Measurements from ENCODE around the gene SRSF10. TPM values are rescaled to one million over a fixed set of nuclear protein-coding genes. Genes with fewer than 3 reads are reported as not detected.

Gene SRSF10
- total and polyA plus RNA-seq, 3 experiments from 2014 or later: 111 to 199 (median 190) TPM

DNA sequence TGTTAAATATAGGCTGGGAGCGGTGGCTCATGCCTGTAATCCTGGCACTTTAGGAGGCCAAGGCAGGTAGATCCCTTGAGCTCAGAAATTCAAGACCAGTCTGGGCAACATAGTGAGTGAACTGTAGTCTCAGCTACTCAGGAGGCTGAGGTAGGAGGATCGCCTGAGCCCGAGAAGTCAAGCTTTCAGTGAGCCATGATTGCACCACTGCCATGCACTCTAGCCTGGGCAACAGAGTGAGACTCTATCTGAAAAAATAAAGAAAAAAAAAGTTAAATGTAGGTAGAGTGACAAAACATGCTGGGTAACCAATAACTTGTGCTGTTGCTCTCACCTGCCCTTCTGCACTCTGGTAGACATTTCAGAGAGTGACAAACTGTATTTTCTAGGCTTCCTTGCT is 25.0 kb upstream of the SRSF10 start:
- Mint-ChIP-seq H3K27me3 (peaks cover 8 to 29% of the 10 kb centered on the region in 2 donors), H3K4me3 (no peak overlapping the region), H3K36me3 (no peaks in the 10 kb centered on the region), H3K9me3 (no peaks in the 10 kb centered on the region), H3K4me1 (no peaks in the 10 kb centered on the region), H3K27ac (no peak overlapping the region)
- H3K9me3 ChIP-seq (ENCODE audit: low read length): no peaks in the 10 kb centered on the region
- H3K27ac ChIP-seq (ENCODE audit: low read depth, low read length): no peak overlapping the region
- no peak for DNase-seq
- POLR2A ChIA-PET: no interaction called here
- H3K4me1 ChIP-seq (ENCODE audit: insufficient read depth, low read length): no peaks in the 10 kb centered on the region
- no peaks in the 10 kb centered on the region for H3K27me3 ChIP-seq (ENCODE audit: insufficient read depth, low read length, poor library complexity, severe bottlenecking)
- H3K4me3 ChIP-seq (ENCODE audit: low read length): no peak overlapping the region
- H3K36me3 ChIP-seq (ENCODE audit: insufficient read depth, low read length): no peaks in the 10 kb centered on the region
- CTCF ChIA-PET: no interaction called here

DNA sequence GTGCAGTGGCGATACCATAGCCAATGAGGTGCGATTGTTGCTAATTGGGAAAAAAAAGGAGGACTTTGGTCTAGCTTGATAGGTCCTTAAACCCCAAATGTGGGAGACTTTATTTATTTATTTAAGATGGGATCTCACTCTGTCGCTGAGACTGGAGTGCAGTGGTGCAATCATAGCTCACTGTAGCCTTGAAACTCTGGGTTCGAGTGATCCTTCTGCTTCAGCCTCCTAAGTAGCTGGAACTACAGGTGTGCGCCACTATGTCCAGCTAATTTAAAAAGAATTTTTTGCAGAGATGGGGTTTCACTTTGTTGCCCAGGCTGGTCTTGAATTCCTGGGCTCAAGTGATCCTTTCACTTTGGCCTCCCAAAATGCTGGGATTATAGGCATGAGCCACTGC is 24.0 kb upstream of the SRSF10 start:
- no peak overlapping the region for H3K27ac Mint-ChIP-seq
- H3K36me3 Mint-ChIP-seq: no peaks in the 10 kb centered on the region
- Histone ChIP-seq H3K36me3 (ENCODE audit: insufficient read depth, low read length) (no peaks in the 10 kb centered on the region), H3K27ac (ENCODE audit: low read depth, low read length) (no peak overlapping the region), H3K27me3 (ENCODE audit: insufficient read depth, low read length, poor library complexity, severe bottlenecking) (no peaks in the 10 kb centered on the region), H3K4me1 (ENCODE audit: insufficient read depth, low read length) (no peaks in the 10 kb centered on the region), H3K4me3 (ENCODE audit: low read length) (no peak overlapping the region), H3K9me3 (ENCODE audit: low read length) (no peaks in the 10 kb centered on the region)
- POLR2A ChIA-PET: no interaction called here
- CTCF ChIA-PET: interaction anchor here (1.4 kb wide), 1 partner anchor 146 kb away, joined by 3 read pairs; no protein-coding TSS in a partner anchor
- DNase-seq: no peak
- peaks cover 8 to 24% of the 10 kb centered on the region in 2 donors for H3K27me3 Mint-ChIP-seq
- peaks cover 0 to under 1% (median 0%) of the 10 kb centered on the region in 3 donors for H3K4me1 Mint-ChIP-seq
- H3K4me3 Mint-ChIP-seq: no peak overlapping the region
- H3K9me3 Mint-ChIP-seq: no peaks in the 10 kb centered on the region

DNA sequence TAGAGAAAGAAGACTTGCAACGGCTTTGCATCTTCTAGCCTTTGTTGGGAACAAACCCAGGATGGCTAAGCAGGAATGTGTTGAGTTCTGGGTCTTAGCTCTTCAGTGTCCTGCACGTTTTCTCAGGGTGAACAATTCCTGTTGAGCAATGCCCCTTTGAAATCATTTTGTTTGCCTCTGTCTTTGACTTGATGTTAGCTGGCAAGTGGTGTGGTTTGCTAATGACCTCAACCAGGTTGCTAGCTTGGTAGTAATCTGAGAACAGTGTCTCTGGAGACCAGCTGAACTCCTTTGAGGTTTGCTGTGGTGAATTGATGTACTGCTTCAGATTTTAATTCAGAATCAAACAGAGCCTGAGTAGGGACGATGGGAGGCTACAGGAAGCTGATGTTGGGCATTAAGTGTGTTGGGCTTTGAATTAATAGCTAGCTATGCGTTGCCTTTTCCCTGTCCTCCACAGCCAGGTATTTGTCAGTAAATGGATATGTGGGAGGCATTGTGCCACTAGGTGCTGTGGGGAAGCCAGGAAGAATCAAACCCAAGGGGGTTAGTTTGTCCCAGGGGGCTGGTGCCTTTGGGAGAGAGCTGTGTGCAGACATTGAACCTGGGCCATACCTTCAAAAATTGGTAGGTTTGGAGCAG is 23.3 kb upstream of the SRSF10 start:
- DNase-seq: no peak

DNA sequence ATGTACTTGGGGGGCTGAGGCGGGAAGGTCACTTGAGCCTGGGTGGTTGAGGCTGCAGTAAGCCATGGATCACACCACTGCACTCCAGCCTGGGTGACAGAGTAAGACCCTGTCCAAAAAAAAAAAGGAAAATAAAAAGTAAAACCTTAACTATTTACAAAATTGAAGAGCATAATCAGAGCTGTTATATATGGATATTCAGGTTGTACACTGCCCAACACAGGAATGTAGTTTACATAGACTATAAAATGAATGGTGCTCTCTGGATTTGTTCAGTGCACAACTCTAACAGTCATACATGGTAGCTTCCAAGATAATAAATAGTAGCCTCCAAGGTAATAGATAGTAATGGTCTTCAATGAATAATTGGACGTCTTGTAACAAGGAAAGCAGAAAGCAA is 22.6 kb upstream of the SRSF10 start:
- peaks cover 0 to 4% (median 0%) of the 10 kb centered on the region in 3 donors for H3K4me1 Mint-ChIP-seq
- POLR2A ChIA-PET: no interaction called here

More for the DNA sequence above, 23.3 kb upstream of the SRSF10 start:
- Histone ChIP-seq H3K4me3 (ENCODE audit: low read length) (no peak overlapping the region), H3K36me3 (ENCODE audit: insufficient read depth, low read length) (no peaks in the 10 kb centered on the region), H3K4me1 (ENCODE audit: insufficient read depth, low read length) (no peaks in the 10 kb centered on the region), H3K9me3 (ENCODE audit: low read length) (no peaks in the 10 kb centered on the region), H3K27me3 (ENCODE audit: insufficient read depth, low read length, poor library complexity, severe bottlenecking) (no peaks in the 10 kb centered on the region), H3K27ac (ENCODE audit: low read depth, low read length) (no peak overlapping the region)
- Mint-ChIP-seq H3K27me3 (peaks cover 6 to 26% of the 10 kb centered on the region in 2 donors), H3K9me3 (no peaks in the 10 kb centered on the region), H3K4me1 (peaks cover 0 to 4% (median 0%) of the 10 kb centered on the region in 3 donors), H3K36me3 (no peaks in the 10 kb centered on the region), H3K27ac (peak overlapping the region in 1 of 8 donors; percentile 12), H3K4me3 (no peak overlapping the region)
- ChIA-PET CTCF (interaction anchor here (1.4 kb wide), 1 partner anchor 147 kb away, joined by 3 read pairs; no protein-coding TSS in a partner anchor), POLR2A (no interaction called here)

DNA sequence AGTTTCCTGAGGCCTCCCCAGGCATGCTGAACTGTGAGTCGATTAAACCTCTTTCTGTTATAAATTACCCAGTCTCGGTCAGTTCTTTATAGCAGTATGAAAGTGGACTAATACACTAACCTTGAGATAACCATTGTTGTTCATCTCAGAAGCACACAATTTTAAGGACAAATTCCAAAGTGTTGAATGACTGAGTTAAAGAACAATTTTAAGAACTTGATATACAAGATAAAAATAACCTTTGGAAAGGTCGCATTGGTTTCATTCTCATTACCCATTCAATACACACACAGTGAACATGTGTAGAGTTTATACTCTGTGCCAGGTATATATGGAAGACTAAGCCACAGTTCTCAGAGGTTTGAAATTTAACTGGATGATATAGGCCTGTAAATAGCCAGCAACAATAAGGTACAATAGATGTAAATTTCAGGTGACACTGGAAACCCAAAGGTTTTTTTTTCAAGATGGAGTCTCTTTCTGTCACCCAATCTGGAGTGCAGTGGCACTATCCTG is 19.1 kb upstream of the SRSF10 start:
- Mint-ChIP-seq H3K27me3 (peaks cover 12 to 20% of the 10 kb centered on the region in 2 donors), H3K36me3 (no peaks in the 10 kb centered on the region), H3K27ac (no peak overlapping the region), H3K4me3 (no peak overlapping the region), H3K9me3 (no peaks in the 10 kb centered on the region), H3K4me1 (peaks cover 0 to 4% (median 4%) of the 10 kb centered on the region in 3 donors)
- no peak for DNase-seq
- Histone ChIP-seq H3K4me3 (ENCODE audit: low read length) (no peak overlapping the region), H3K27ac (ENCODE audit: low read depth, low read length) (no peak overlapping the region), H3K4me1 (ENCODE audit: insufficient read depth, low read length) (no peaks in the 10 kb centered on the region), H3K36me3 (ENCODE audit: insufficient read depth, low read length) (no peaks in the 10 kb centered on the region), H3K9me3 (ENCODE audit: low read length) (no peaks in the 10 kb centered on the region), H3K27me3 (ENCODE audit: insufficient read depth, low read length, poor library complexity, severe bottlenecking) (no peaks in the 10 kb centered on the region)
- ChIA-PET POLR2A (no interaction called here), CTCF (no interaction called here)

More for the DNA sequence above, 22.6 kb upstream of the SRSF10 start:
- no peak overlapping the region for H3K27ac ChIP-seq (ENCODE audit: low read depth, low read length)
- CTCF ChIA-PET: interaction anchor here (1.4 kb wide), 1 partner anchor 148 kb away, joined by 3 read pairs; no protein-coding TSS in a partner anchor
- no peaks in the 10 kb centered on the region for H3K36me3 Mint-ChIP-seq
- H3K4me1 ChIP-seq (ENCODE audit: insufficient read depth, low read length): no peaks in the 10 kb centered on the region
- no peak for DNase-seq
- no peaks in the 10 kb centered on the region for H3K9me3 ChIP-seq (ENCODE audit: low read length)
- no peak overlapping the region for H3K4me3 Mint-ChIP-seq
- no peaks in the 10 kb centered on the region for H3K9me3 Mint-ChIP-seq
- H3K27ac Mint-ChIP-seq: no peak overlapping the region
- H3K27me3 Mint-ChIP-seq: peaks cover 7 to 26% of the 10 kb centered on the region in 2 donors
- H3K4me3 ChIP-seq (ENCODE audit: low read length): no peak overlapping the region
- H3K36me3 ChIP-seq (ENCODE audit: insufficient read depth, low read length): no peaks in the 10 kb centered on the region
- H3K27me3 ChIP-seq (ENCODE audit: insufficient read depth, low read length, poor library complexity, severe bottlenecking): no peaks in the 10 kb centered on the region

DNA sequence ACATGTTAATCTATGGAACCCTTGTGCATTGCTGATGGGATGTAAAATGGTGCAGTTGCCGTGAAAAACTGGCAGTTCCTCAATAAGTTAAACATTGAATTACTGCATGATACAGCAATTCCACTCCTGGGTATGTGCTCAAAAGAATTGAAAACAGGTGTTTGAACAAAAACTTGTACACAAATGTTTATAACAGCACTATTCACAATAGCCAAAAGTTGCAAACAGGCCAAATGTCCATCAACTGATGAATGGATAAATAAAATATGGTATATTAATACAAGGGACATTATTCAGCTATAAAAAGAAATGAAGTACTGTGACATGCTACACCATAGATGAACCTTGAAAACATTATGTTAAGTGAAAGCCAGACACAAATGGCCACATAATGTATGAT is 17.7 kb upstream of the SRSF10 start:
- peaks cover 0 to 4% (median 4%) of the 10 kb centered on the region in 3 donors for H3K4me1 Mint-ChIP-seq
- POLR2A ChIA-PET: no interaction called here
- H3K36me3 Mint-ChIP-seq: no peaks in the 10 kb centered on the region

DNA sequence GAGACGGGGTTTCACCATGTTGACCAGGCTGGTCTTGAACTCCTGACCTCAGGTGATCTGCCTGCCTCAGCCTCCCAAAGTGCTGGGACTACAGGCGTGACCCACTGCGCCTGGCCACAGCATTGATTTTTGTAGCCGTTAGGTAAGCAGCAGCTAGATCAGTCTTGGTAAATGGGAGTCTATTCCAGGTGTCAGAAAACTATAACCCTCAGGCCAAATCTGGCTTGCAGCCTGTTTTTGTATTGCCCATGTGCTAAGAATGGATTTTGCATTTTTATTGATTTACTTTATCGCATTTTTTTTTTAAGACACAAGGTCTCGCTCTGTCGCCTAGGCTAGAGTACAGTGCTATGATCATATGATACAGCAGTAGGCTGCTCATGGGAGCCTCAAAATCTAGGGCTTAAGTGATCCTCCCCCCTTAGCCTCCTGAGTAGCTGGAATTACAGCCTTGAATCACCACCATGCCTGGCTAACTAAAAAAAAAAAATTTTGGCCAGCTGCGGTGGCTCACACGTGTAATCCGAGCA is 16.6 kb upstream of the SRSF10 start:
- POLR2A ChIA-PET: no interaction called here
- H3K4me3 ChIP-seq (ENCODE audit: low read length): no peak overlapping the region

More for the DNA sequence above, 17.7 kb upstream of the SRSF10 start:
- H3K27ac ChIP-seq (ENCODE audit: low read depth, low read length): no peak overlapping the region
- Mint-ChIP-seq H3K27ac (no peak overlapping the region), H3K27me3 (peaks cover 6 to 10% of the 10 kb centered on the region in 2 donors), H3K9me3 (no peaks in the 10 kb centered on the region), H3K4me3 (no peak overlapping the region)
- H3K36me3 ChIP-seq (ENCODE audit: insufficient read depth, low read length): no peaks in the 10 kb centered on the region
- no peak for DNase-seq
- H3K4me3 ChIP-seq (ENCODE audit: low read length): no peak overlapping the region
- H3K27me3 ChIP-seq (ENCODE audit: insufficient read depth, low read length, poor library complexity, severe bottlenecking): no peaks in the 10 kb centered on the region
- CTCF ChIA-PET: no interaction called here
- no peaks in the 10 kb centered on the region for H3K9me3 ChIP-seq (ENCODE audit: low read length)
- H3K4me1 ChIP-seq (ENCODE audit: insufficient read depth, low read length): no peaks in the 10 kb centered on the region

DNA sequence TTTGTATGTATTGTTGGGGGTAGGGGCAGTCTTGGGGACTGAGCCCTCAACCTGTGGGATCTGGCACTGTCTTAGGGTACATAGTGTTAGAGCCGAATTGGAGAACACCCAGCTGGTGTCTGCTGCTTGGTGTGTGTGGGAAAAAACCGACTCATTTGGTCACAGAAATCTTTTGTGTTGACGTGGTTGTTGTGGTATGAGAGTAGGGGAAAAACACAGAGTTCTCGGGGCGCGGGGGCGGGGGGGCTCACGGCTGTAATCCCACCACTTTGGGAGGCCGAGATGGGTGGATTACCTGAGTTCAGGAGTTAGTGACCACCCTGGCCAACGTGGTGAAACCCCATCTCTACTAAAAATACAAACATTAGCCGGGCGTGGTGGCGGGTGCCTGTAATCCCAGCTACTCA is 15.3 kb upstream of the SRSF10 start:
- POLR2A ChIA-PET: no interaction called here
- H3K36me3 Mint-ChIP-seq: no peaks in the 10 kb centered on the region
- H3K4me1 Mint-ChIP-seq: peaks cover 0 to 4% (median 4%) of the 10 kb centered on the region in 3 donors
- peaks cover 6 to 8% of the 10 kb centered on the region in 2 donors for H3K27me3 Mint-ChIP-seq
- Histone ChIP-seq H3K4me3 (ENCODE audit: low read length) (no peak overlapping the region), H3K36me3 (ENCODE audit: insufficient read depth, low read length) (no peaks in the 10 kb centered on the region), H3K9me3 (ENCODE audit: low read length) (no peaks in the 10 kb centered on the region), H3K4me1 (ENCODE audit: insufficient read depth, low read length) (no peaks in the 10 kb centered on the region), H3K27ac (ENCODE audit: low read depth, low read length) (no peak overlapping the region), H3K27me3 (ENCODE audit: insufficient read depth, low read length, poor library complexity, severe bottlenecking) (no peaks in the 10 kb centered on the region)
- no peak for DNase-seq
- CTCF ChIA-PET: no interaction called here
- H3K9me3 Mint-ChIP-seq: no peaks in the 10 kb centered on the region
- no peak overlapping the region for H3K27ac Mint-ChIP-seq
- no peak overlapping the region for H3K4me3 Mint-ChIP-seq

More for the DNA sequence above, 16.6 kb upstream of the SRSF10 start:
- Mint-ChIP-seq H3K36me3 (no peaks in the 10 kb centered on the region), H3K27ac (no peak overlapping the region), H3K9me3 (no peaks in the 10 kb centered on the region), H3K4me3 (no peak overlapping the region), H3K4me1 (peaks cover 0 to 4% (median 4%) of the 10 kb centered on the region in 3 donors), H3K27me3 (peaks cover 6 to 8% of the 10 kb centered on the region in 2 donors)
- DNase-seq: no peak
- H3K27me3 ChIP-seq (ENCODE audit: insufficient read depth, low read length, poor library complexity, severe bottlenecking): no peaks in the 10 kb centered on the region
- H3K4me1 ChIP-seq (ENCODE audit: insufficient read depth, low read length): no peaks in the 10 kb centered on the region
- H3K36me3 ChIP-seq (ENCODE audit: insufficient read depth, low read length): no peaks in the 10 kb centered on the region
- CTCF ChIA-PET: no interaction called here
- no peak overlapping the region for H3K27ac ChIP-seq (ENCODE audit: low read depth, low read length)
- H3K9me3 ChIP-seq (ENCODE audit: low read length): no peaks in the 10 kb centered on the region

Measured in CD8-positive, alpha-beta memory T cell (primary cell).